NB4 (cell line): ENCODE measurements around the gene SLCO2A1.

Source experiments
- CTCF ChIP-seq: IDR thresholded peaks from one replicate; pipeline ENCODE4 v1.5.1; 2012; ENCODE audit warnings: low read depth, low read length
- MAX ChIP-seq: IDR thresholded peaks from 2 replicates; pipeline ENCODE4 v1.6.1; 2011; ENCODE audit warnings: low read depth, low read length
- MYC ChIP-seq: IDR thresholded peaks from 2 replicates; pipeline ENCODE4 v1.6.1; 2011; ENCODE audit warnings: low read depth, low read length
- POLR2A ChIP-seq: IDR thresholded peaks from 2 replicates; pipeline ENCODE4 v1.6.1; 2011; ENCODE audit warnings: mild to moderate bottlenecking; ENCODE audit not compliant: insufficient read length; ENCODE audit errors: extremely low read depth

GRCh38 chr3:133890037-133890436, 139.7 kb downstream of the SLCO2A1 start:
- TF ChIP-seq CTCF (no peak), POLR2A (no peak), MAX (no peak), MYC (no peak)
